HG03520 (cell line): ENCODE measurements around the gene LUC7L.
"Not testable (repeated sequence)": the region's sequence is repeated elsewhere in the genome, so short reads cannot be mapped to it uniquely, and the experiment has no call there.

Experiments
- ATAC-seq: cut with Tn5 transposase; IDR thresholded peaks from one replicate; pipeline ENCODE4 v1.9.1; 2021; ENCODE audit warnings: mild to moderate bottlenecking, moderate library complexity; ENCODE audit not compliant: unreplicated experiment

LUC7L gene

DNA sequence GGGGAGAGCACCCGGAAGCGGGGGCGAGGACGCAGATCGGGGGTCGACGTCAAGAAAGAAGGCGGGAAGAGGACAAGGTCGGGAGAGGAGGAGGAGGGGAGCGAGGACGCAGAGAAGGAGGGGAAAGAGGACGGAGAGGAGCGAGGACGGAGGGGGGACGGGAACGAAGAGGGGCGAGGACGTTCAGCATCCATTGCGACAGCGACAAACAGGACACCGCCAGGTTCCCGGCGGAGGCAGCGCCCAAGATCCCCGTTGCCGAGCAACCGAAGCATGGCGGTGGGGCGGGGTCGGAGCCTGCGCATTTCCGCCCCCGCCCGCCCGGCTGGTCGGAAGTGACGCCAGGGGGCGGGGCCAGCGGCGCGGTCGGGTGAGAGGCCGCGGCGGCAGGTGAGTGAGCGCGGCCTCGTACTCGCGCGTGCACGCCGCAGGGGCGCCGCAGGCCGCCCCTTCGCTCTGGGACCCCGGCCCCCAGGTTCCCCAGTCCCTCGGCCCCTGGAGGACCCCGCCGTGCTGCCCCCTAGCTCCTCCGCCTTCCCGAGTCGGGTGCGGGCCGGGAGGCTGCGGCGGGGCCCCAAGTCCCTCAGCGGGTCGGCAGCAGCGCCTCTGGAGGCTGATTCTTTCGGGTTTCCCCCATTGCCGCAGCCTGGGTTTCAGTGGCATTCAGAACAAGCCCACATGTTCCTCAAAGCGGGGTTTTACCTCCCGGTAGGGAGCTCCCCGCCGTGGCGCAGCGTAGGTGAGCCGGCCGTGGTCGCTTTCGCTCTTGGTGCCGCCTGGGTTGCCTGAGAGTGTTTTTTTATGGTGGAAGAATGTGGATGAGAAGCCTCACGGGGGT, 5.4 kb upstream of the LUC7L start, which contains the start of gene FAM234A:
FAM234A (plus strand) TSS at position 354 of the 838 bp plus-strand sequence. CDS start 19,593 bp downstream, outside the sequence.
- ATAC-seq: peak; percentile 77

DNA sequence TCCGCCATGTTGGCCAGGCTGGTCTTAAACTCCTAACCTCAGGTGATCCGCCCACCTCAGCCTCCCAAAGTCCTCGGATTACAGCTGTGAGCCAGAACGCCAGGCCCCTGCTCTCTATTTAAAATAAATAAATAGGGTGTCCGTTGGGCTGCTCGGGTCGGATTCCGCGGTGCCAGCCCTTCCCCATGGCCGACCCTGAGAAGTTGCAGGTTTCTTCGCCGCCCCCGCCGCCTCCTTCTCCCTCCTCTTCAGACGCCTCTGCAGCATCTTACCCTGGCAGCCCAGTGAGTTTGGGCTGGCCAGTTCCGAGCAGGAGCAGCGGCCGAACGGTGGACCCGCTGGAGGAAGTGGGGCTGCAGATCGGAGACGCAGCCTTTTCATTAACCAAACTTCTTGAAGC, 1.7 kb upstream of the LUC7L start:
- no peak for ATAC-seq

DNA sequence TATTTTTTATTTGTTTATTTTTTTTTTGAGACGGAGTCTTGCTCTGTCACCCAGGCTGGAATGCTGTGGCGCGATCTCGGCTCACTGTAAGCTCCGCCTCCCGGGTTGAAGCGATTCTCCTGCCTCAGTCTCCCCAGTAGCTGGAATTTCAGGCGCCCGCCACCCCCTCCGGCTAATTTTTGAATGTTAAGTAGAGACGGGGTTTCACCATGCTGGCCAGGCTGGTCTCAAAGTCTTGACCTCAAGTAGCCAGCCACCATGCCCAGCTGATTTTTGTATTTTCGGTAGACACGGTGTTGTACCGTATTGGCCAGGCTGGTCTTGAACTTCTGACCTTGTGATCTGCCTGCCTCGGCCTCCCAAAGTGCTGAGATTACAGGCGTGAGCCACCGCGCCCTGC, 1.1 kb upstream of the LUC7L start:
- ATAC-seq: not testable (repeated sequence)

DNA sequence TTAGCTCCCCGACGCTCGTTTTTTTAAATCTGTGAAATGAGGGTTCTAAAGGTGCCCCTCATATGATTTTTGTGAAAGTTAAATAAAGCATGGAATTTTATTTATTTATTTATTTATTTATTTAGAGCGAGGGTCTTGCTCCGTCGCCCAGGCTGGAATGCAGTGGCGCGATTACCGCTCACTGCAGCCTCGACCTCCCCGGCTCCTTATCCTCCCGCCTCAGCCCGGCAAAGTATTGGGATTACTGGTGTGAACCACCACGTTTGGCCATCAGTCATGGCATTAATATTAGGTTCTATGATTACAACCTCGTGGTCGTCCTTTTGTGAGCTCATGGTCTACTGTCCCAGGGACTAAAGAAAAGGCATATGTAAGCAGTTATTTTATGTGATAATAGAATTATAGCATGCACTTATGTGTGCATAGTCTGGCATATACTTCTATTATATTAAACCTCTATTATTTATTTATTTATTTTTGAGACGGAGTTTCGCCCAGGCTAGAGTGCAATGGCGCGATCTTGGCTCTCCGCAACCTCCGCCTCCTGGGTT, 557 bp upstream of the LUC7L start:
- ATAC-seq: no peak

DNA sequence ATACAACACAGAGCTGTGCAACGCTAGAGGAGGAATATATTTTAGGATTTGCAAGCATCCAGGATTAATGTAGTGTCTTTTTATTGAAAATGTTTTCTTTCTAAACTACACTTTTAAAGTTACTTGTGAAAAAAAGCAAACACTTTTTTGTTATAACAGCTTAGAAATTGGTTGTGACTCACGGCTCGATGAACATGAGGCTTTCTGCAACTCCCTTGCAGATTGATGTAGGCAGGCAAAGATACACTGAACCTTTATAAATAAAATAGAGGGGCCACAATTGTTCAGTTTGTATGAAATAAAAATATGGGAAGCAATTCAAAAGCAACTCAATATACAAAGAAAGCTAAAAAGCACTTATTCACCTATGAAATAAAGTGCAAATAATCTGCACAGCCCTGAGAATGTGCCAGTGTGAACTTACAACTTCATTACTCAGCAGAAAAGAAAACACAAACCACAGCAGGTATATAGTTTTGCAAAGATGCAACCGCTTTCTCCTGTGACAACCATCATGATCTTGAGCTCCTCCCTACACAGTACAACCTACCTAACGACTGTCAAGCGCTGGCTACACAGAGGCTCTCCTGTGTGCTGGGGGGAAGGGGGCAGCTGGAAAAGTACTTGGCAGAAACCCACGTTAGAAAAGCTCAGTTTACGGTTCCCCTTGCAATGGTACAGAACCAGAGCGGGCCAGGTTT, 948 bp downstream of the LUC7L start:
- no peak for ATAC-seq

DNA sequence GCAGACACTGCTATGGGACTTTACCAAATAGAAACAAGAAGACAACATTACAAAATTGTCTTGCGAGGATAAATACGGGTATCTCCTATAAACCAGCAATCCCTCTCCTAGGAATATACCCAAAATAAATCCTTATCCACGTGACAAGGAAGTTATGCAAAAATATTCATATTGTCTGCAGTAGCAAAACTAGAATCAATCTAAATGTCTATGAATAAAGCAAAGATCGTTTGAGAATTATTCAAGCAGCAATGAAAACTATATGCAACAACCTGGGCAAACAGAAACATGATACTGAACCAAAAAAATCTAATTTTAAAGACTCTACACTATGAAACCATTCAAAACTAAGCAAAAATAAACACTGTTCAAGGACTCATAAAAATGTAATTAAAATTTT, 9.2 kb downstream of the LUC7L start:
- no peak for ATAC-seq

DNA sequence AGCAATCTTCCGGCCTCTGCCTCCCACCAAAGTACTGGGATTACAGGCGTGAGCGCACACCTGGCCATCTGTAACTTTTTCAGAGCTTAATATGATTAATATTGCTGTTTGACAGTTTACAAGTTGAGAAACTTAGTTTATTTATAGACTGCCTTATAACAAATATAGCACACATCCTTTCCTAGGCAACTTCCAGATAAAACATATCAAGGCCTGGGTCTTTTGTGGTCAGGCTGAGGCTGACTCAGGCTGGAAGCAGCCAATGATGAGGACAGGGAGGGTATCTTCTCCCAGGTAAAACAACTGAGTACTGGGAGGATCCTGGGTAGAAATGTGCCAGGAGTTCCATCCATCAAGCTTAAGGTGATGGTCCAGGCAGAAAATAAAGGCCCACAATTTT, 16.2 kb downstream of the LUC7L start:
- ATAC-seq: no peak

DNA sequence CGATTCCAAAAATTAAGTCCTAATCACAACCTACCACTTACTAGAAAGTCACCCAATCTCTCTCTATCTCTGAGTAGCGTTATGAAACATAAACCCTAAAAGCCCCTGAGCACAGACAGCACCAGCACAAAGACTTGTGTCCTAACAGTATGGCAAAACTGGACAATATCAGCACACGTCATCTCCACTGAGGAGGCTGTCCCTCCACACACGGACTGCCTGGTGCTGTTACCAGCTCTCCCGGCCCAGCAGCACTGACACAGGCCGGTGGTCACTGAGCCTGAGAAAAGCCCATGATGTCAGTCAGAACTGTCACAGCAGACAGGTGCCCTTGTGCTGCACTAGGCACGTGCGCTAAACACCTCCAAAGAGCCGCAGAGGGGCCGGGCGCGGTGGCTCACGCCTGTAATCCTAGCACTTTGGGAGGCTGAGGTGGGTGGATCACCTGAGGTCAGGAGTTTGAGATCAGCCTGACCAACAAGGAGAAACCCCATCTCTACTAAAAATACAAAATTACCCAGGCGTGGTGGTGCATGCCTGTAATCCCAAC, 17.5 kb downstream of the LUC7L start:
- not testable (repeated sequence) for ATAC-seq

DNA sequence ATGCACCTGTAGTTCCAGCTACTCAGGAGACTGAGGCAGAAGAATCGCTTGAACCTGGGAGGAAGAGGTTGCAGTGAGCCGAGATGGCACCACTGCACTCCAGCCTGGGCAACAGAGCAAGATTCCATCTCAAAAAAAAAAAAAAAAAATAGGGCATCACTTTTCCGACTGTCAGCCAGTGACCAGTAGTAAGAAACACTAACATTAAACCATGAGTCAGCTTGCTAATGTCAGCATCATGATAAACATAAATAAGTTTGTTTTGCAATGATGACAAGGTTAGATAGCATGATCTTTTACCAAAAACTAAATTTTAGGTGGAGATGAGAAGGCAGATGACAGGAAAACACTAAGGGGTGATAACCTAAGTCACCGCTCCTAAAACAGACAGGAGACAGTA, 19.9 kb downstream of the LUC7L start:
- not testable (repeated sequence) for ATAC-seq

DNA sequence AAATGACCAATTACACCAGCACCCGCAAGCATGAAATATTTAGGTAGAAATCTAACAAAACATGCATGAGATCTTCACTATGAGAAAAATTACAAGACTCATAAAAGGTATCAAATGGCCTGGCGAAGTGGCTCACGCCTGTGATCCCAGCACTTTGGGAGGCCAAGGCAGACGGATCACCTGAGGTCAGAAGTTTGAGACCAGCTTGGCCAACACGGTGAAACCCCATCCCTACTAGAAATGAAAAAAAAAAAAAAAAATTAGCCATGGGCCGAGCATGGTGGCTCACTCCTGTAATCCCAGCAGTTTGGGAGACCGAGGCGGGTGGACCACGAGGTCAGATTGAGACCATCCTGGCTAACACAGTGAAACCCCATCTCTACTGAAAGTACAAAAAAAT, 25.2 kb downstream of the LUC7L start:
- not testable (repeated sequence) for ATAC-seq

DNA sequence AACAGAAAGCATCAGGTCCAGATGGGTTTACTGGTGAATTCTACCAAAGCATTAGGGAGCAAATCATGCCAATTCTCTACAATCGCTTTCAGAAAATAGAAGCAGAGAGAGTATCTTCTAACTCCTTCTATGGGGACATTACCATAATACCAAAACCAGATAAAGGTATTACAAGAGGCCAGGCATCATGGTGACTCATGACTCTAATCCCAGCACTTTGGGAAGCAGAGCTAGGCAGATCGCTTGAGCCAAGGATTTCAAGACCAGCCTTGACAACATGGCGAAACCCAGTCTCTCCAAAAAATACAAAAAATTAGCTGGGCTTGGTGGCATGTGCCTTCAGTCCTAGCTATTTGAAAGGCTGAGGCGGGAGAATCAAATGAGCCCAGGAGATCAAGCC, 26.0 kb downstream of the LUC7L start:
- no peak for ATAC-seq

DNA sequence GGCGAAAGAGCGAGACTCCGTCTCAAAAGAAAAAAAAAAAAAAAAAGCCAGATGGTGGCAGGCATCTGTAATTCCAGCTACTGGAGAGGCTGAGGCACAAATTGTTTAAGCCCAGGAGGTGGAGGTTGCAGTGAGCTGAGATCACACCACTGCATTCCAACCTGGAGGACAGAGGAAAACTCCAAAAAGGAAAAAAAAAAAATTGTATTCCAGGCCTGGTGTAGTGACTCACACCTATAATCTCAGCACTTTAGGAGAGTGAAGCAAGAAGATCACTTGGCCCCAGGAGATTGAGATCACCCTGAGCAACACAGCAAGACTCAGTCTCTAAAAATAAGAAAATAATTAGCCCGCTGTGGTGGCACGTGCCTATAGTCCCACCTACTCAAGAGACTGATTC, 28.9 kb downstream of the LUC7L start:
- ATAC-seq: no peak

DNA sequence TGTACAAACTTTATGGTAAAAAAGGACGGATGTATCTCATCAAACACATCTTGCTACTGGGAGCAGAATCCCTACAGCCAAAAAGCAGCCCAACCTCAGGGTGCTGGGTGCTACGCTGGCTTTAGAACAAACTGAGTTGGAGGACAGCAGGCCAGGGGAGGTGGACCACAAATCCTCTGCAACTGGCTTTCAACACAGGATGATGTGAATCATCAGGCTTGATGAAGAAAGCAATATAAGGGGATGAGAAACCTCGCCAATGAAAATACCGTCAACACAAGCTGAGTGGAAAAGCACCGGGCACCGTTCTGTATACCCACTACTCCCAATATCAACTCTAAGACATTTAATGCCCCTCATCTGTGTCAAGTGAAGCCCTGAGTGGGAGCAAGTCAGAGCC, 34.7 kb downstream of the LUC7L start:
- ATAC-seq: no peak

DNA sequence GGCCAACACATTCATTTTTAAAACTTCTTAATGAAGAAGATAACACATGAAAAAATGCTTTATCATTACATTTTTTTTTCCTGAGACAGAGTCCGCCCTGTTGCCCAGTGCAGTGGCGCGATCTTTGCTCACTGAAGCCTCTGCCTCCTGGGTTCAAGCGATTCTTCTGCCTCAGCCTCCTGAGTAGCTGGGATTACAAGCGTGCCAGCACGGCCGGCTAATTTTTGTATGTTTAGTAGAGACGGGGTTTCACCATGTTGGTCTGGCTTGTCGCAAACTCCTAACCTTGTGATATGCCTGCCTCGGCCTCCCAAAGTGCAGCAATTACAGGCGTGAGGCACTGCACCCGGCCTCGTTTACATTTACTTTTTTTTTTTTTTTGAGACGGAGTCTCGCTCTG, 35.8 kb downstream of the LUC7L start:
- ATAC-seq: no peak

DNA sequence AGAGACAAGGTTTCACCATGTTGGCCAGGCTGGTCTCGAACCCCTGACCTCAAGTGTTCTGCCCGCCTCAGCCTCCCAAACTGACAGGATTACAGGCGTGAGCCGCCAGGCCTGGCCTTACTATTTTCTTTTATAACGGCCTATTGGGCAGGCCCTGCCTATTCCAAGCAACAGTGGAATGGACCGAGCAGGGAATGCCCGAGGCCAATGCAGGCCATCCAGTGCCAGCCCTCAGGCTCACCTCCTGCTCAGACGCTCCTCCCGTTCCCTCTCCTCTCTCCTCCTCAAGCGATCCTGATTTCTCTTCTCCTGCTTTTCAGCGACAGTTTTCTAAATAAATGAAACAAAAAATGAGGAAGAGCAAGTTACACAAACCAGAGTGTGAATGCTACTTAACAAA, 36.6 kb downstream of the LUC7L start:
- no peak for ATAC-seq

DNA sequence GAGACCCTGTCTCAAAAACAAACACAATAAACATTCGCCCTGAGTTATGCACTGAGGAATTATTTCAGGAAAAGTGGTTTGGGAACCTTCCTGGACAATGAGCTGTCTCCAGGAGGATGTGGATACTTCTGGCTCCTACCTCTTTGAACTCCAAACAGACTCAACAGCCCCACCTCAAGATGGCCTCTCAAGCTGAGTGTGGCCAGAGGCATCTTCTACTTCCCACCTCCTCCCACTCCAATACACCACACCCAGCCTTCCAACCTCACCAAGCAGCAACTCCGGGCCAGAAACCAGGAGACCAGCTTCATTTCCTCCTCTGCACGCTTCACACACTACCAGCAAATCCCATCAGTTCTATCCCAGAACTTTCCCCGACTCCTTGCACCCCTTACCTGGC, 37.4 kb downstream of the LUC7L start:
- ATAC-seq: no peak

DNA sequence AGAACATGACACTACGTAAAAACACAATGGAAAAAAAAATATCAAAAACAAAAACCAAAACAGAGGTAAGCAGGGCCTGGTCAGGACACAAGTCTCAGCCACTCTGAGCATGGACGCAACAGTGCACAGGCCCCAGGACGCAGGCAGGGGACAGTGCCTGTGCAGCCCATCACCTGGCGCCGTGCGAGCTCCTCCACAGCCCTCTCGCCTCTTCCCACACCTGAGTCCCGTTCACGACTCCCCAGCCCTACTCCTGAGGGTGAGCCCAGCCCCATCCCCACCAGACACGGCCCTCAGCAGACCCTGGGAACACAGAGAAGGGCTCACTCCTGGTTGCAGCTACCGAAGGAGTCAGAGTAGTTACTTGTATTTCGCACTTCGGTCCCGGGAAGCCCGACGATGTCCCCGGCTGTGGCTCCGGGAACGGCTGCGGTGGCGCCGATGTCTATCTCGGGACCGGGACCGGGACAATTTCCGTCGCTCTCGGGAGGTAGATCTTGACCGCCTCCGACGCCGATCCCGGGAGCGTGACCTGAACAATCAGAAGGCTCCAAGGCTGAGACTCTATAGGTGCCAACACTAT, 39.6 kb downstream of the LUC7L start:
- no peak for ATAC-seq

DNA sequence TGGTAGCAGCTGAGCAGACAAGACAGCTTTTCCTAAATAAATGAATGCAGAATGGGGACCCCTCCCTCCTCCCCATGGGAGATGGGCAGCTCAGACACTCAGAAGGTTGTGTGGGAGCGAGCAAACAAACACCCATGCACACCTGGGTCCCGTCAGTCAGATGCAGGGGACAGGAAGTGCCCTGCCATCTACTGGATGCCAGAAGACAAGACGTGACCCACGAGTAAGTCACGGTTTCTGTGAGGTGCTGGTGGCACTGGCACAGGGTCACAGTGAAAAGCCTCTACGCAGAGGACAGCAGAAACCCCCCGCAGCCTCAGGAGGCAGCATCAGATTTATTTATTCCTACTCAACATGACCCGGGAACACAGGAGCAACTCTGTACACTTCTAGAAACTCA, 40.6 kb downstream of the LUC7L start:
- ATAC-seq: no peak

DNA sequence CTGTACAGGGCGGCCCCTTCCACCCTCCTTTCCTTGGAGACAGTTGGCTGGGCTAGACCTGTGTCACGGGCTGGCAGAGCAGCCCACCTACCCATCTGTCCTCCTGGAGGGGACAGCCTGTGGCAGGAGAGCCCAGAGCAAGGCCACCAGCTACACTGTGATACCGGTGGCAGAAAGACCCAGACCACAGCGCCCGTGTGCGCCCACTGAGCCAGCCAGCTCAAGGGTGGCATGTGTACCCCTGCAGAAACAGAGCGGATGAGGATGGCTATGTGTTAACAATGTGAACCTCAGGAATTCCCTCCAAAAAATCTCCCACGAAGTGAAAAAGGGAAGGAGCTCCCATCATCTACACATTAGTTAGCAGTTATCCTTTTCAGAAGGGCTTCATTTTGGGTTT, 41.9 kb downstream of the LUC7L start:
- no peak for ATAC-seq

DNA sequence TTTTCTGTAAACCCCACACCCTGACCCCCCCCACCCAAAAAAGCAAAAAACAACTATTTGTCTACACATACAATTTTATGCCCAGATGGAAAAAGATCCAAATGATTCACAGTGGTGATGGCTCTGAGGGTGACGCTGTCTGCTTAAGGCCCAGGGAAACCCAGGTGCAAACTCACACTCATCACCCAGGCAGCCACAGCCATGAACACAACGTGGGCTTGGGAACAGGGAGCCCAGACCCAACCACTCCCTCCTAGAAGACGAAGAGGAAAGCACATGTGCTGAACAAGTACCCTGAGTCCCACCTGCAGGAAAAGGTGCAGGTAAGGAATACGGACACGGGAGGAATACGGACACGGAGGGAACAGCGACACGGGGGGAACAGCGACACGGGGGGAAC, 43.6 kb downstream of the LUC7L start:
- no peak for ATAC-seq

DNA sequence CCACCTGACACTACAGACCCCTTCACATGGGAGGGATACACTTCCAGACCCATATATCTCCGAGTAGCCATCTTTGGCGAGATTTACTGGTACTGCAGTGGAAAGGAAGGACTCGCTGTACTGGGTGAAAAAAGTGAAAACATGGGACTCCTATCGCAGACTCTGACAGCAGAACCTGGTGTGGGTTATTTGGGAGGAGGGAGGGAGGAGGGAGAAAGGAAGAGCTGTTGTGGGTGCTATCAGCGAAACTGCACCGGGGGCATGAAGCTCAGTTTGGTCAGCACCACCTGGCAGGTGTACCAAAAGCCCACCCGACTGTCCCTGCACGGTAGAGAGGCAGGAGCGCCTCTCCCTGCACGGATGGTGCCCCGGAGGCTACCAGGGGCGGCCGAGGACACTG, 44.0 kb downstream of the LUC7L start:
- no peak for ATAC-seq
